H9 (cell line): ENCODE results near the gene RPS23. TPM values are rescaled to one million over a fixed set of nuclear protein-coding genes. Genes with fewer than 3 reads are reported as not detected.

Source experiments
- DNase-seq: peaks from one replicate; pipeline ENCODE4 v3.0.0-alpha.2; 2017
- H2AFZ ChIP-seq: one replicate; pipeline ENCODE4 v1.6.1; 2013; ENCODE audit warnings: mild to moderate bottlenecking, low read length, control low read depth, moderate library complexity
- H2AK5ac ChIP-seq: 2 replicates; pipeline ENCODE4 v1.6.1; 2013; ENCODE audit warnings: low read length, control low read depth, mixed read lengths; ENCODE audit not compliant: insufficient read length
- H2BK120ac ChIP-seq: one replicate; pipeline ENCODE4 v1.6.1; 2013; ENCODE audit warnings: low read depth, mild to moderate bottlenecking, low read length, control low read depth, inconsistent platforms; ENCODE audit not compliant: poor library complexity, severe bottlenecking
- H2BK12ac ChIP-seq: 2 replicates; pipeline ENCODE4 v1.6.1; 2013; ENCODE audit warnings: low read length, control low read depth, mixed read lengths, low read depth; ENCODE audit not compliant: insufficient read length
- H2BK15ac ChIP-seq: 2 replicates; pipeline ENCODE4 v1.6.1; 2013; ENCODE audit warnings: low read depth, low read length, control low read depth
- H2BK20ac ChIP-seq: one replicate; pipeline ENCODE4 v1.6.1; 2013; ENCODE audit warnings: low read depth, mild to moderate bottlenecking, low read length, control low read depth, inconsistent platforms; ENCODE audit not compliant: poor library complexity, severe bottlenecking
- H2BK5ac ChIP-seq: 2 replicates; pipeline ENCODE4 v1.6.1; 2013; ENCODE audit warnings: low read length, control low read depth, mixed read lengths; ENCODE audit not compliant: insufficient read length
- H3K14ac ChIP-seq: 2 replicates; pipeline ENCODE4 v1.6.1; 2013; ENCODE audit warnings: low read length, control low read depth; ENCODE audit not compliant: insufficient read depth
- H3K18ac ChIP-seq: 2 replicates; pipeline ENCODE4 v1.6.1; 2013; ENCODE audit warnings: low read depth, mild to moderate bottlenecking, mixed read lengths, low read length, control low read depth; ENCODE audit not compliant: insufficient read length
- H3K23ac ChIP-seq: 2 replicates; pipeline ENCODE4 v1.6.1; 2013; ENCODE audit warnings: low read length, control low read depth, mixed read lengths, low read depth; ENCODE audit not compliant: insufficient read length
- H3K23me2 ChIP-seq: 2 replicates; pipeline ENCODE4 v1.6.1; 2013; ENCODE audit warnings: low read depth, mild to moderate bottlenecking, mixed read lengths, low read length, control low read depth; ENCODE audit not compliant: insufficient read length, poor library complexity, severe bottlenecking
- H3K27ac ChIP-seq: 2 replicates; pipeline ENCODE4 v1.5.1; 2013; ENCODE audit warnings: low read length, control low read depth, mixed read lengths, low read depth; ENCODE audit not compliant: insufficient read length
- H3K27me3 ChIP-seq: 2 replicates; pipeline ENCODE4 v1.6.1; 2013; ENCODE audit warnings: low read length, control low read depth, inconsistent platforms; ENCODE audit not compliant: insufficient read depth
- H3K4ac ChIP-seq: 2 replicates; pipeline ENCODE4 v1.6.1; 2013; ENCODE audit warnings: low read depth, mild to moderate bottlenecking, control low read depth, inconsistent platforms, low read length, moderate library complexity
- H3K4me1 ChIP-seq: 2 replicates; pipeline ENCODE4 v1.6.1; 2013; ENCODE audit warnings: low read length, control low read depth, inconsistent platforms; ENCODE audit not compliant: insufficient read depth
- H3K4me2 ChIP-seq: 2 replicates; pipeline ENCODE4 v1.6.1; 2013; ENCODE audit warnings: low read length, control low read depth, mixed read lengths; ENCODE audit not compliant: insufficient read length, insufficient read depth
- H3K56ac ChIP-seq: 2 replicates; pipeline ENCODE4 v1.6.1; 2013; ENCODE audit warnings: low read depth, mild to moderate bottlenecking, mixed read lengths, low read length, control low read depth; ENCODE audit not compliant: insufficient read length
- H3K79me1 ChIP-seq: 2 replicates; pipeline ENCODE4 v1.6.1; 2013; ENCODE audit warnings: low read depth, mild to moderate bottlenecking, moderate library complexity, low read length, control low read depth, inconsistent platforms; ENCODE audit not compliant: insufficient read depth, poor library complexity, severe bottlenecking
- H3K79me2 ChIP-seq: 2 replicates; pipeline ENCODE4 v1.6.1; 2013; ENCODE audit warnings: low read length, control low read depth, inconsistent platforms; ENCODE audit not compliant: insufficient read depth
- H3K9ac ChIP-seq: 2 replicates; pipeline ENCODE4 v1.6.1; 2013; ENCODE audit warnings: low read length, control low read depth, mixed read lengths; ENCODE audit not compliant: insufficient read length; ENCODE audit errors: extremely low read depth
- H3K9me3 ChIP-seq: one replicate; pipeline ENCODE4 v1.6.1; 2013; ENCODE audit warnings: low read depth, low read length, inconsistent platforms; ENCODE audit not compliant: control insufficient read depth
- H3T11ph ChIP-seq: one replicate; pipeline ENCODE4 v1.6.1; 2013; ENCODE audit warnings: mild to moderate bottlenecking, low read length, control low read depth, inconsistent platforms
- H4K20me1 ChIP-seq: one replicate; pipeline ENCODE4 v1.6.1; 2013; ENCODE audit not compliant: control insufficient read depth, insufficient read length, insufficient read depth
- H4K5ac ChIP-seq: 2 replicates; pipeline ENCODE4 v1.6.1; 2013; ENCODE audit warnings: low read depth, mild to moderate bottlenecking, mixed read lengths, low read length, control low read depth; ENCODE audit not compliant: insufficient read length
- H4K8ac ChIP-seq: replicated peaks from 2 replicates; pipeline ENCODE4 v1.6.1; 2013; ENCODE audit warnings: low read length, control low read depth, mixed read lengths, low read depth; ENCODE audit not compliant: insufficient read length
- H4K91ac ChIP-seq: 2 replicates; pipeline ENCODE4 v1.6.1; 2013; ENCODE audit warnings: low read depth, mild to moderate bottlenecking, moderate library complexity, mixed read lengths, low read length, control low read depth; ENCODE audit not compliant: insufficient read length
- H3K27ac Mint-ChIP-seq, 3 experiments: 2 replicates in 2 of 3; 3 replicates in 1 of 3; pipeline ENCODE4 v1.8.0; 2020 to 2021; ENCODE audit warnings: mixed read lengths in 3 of 3, mild to moderate bottlenecking in 1 of 3, moderate library complexity in 1 of 3
- H3K27me3 Mint-ChIP-seq: 2 replicates; pipeline ENCODE4 v1.8.0; 2021; ENCODE audit warnings: low read depth, mild to moderate bottlenecking, moderate library complexity, mixed read lengths
- H3K36me3 Mint-ChIP-seq, 3 experiments: 2 replicates in 2 of 3; 3 replicates in 1 of 3; pipeline ENCODE4 v1.8.0; 2020 to 2021; ENCODE audit warnings: low read depth in 3 of 3, mixed read lengths in 3 of 3; ENCODE audit not compliant: insufficient read depth in 1 of 3
- H3K4me1 Mint-ChIP-seq, 2 experiments: 2 replicates each; pipeline ENCODE4 v1.8.0; 2020; ENCODE audit warnings: mixed read lengths in 2 of 2
- H3K4me3 Mint-ChIP-seq, 2 experiments: 2 replicates in 1 of 2; 3 replicates in 1 of 2; pipeline ENCODE4 v1.8.0; 2020 to 2021; ENCODE audit warnings: mild to moderate bottlenecking in 2 of 2, mixed read lengths in 2 of 2, moderate library complexity in 1 of 2
- H3K9me3 Mint-ChIP-seq, 2 experiments: 2 replicates in 1 of 2; 3 replicates in 1 of 2; pipeline ENCODE4 v1.8.0; 2020; ENCODE audit warnings: mild to moderate bottlenecking in 2 of 2, mixed read lengths in 2 of 2, moderate library complexity in 1 of 2
- WGBS: extraction: QIAGEN DNeasy Blood & Tissue Kit; methylation state at CpG from one replicate; pipeline ENCODE4 v1.1.7; 2013; ENCODE audit warnings: missing lambda C conversion rate, low lambda C conversion rate, mixed read lengths; ENCODE audit not compliant: insufficient read length; ENCODE audit errors: extremely low coverage; 5-methylcytosine and 5-hydroxymethylcytosine counted together
- total RNA-seq: library from RNA; stranded (reverse); gene quantifications from 2 replicates; pipeline ENCODE4 v1.2.1, GENCODE V29; 2021
- TF ChIP-seq, protein P1 (sequence below): fragments of 200-600 bp; sonication (generic); conservative IDR thresholded peaks from 3 replicates; pipeline ENCODE4 v1.8.0; 2021; ENCODE audit warnings: antibody characterized with exemption, mild to moderate bottlenecking

Gene RPS23
- total RNA-seq, 1 experiment from 2014 or later = 2,916 TPM

DNA sequence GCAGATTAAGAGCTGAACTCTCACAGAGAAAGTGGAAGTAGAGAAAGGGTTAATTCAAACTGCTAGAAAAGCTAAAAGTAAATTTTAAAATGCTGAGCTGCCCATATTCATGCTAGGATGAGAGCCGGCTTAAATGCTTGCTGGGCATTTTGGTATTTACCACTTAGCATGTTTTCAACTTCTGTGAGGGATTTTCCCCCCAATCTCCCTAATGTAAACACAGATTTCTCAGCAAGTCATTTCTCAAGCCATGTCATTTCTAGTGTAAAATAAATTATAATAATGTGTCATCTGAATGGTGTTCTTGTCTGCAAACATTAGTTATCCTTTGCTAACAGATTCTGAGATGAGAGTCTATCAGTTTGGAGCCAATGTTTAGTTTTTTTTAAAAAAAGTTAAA lies 22.3 kb downstream of the RPS23 start:
- Histone ChIP-seq H4K8ac (no peak overlapping the region), H3K79me1 (no peaks in the 10 kb centered on the region), H2BK5ac (no peak overlapping the region), H3T11ph (no peak overlapping the region), H3K9me3 (no peaks in the 10 kb centered on the region), H4K20me1 (no peaks in the 10 kb centered on the region), H3K27ac (no peak overlapping the region), H3K4me1 (peaks cover 3% of the 10 kb centered on the region), H3K4ac (no peak overlapping the region), H3K18ac (no peak overlapping the region), H3K14ac (no peak overlapping the region), H3K23ac (no peak overlapping the region), H2BK15ac (no peak overlapping the region), H4K91ac (no peak overlapping the region), H3K27me3 (no peaks in the 10 kb centered on the region), H3K56ac (no peak overlapping the region), H2AK5ac (no peak overlapping the region), H2BK12ac (no peak overlapping the region), H2BK20ac (no peak overlapping the region), H3K23me2 (no peaks in the 10 kb centered on the region), H3K4me2 (no peak overlapping the region), H2AFZ (no peak overlapping the region), H3K9ac (no peak overlapping the region), H3K79me2 (no peaks in the 10 kb centered on the region), H2BK120ac (no peak overlapping the region), H4K5ac (no peak overlapping the region)
- Mint-ChIP-seq H3K27ac (peak overlapping the region in 1 of 3 experiments; percentile 72; a peak in 3 of 7 replicates), H3K9me3 (no peaks in the 10 kb centered on the region), H3K36me3 (peaks cover 0 to 3% (median 0%) of the 10 kb centered on the region in 3 experiments; a peak in 2 of 7 replicates), H3K27me3 (no peaks in the 10 kb centered on the region), H3K4me3 (no peak overlapping the region), H3K4me1 (peaks cover 30 to 32% of the 10 kb centered on the region in 2 experiments)
- TF ChIP-seq, protein P1, sequence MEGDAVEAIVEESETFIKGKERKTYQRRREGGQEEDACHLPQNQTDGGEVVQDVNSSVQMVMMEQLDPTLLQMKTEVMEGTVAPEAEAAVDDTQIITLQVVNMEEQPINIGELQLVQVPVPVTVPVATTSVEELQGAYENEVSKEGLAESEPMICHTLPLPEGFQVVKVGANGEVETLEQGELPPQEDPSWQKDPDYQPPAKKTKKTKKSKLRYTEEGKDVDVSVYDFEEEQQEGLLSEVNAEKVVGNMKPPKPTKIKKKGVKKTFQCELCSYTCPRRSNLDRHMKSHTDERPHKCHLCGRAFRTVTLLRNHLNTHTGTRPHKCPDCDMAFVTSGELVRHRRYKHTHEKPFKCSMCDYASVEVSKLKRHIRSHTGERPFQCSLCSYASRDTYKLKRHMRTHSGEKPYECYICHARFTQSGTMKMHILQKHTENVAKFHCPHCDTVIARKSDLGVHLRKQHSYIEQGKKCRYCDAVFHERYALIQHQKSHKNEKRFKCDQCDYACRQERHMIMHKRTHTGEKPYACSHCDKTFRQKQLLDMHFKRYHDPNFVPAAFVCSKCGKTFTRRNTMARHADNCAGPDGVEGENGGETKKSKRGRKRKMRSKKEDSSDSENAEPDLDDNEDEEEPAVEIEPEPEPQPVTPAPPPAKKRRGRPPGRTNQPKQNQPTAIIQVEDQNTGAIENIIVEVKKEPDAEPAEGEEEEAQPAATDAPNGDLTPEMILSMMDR = no peak
- DNase-seq = no peak
- no CpG with 5 or more reads among the region's 1 CpG for WGBS
